HG03432 (cell line): ENCODE measurements around the gene C1orf122.

Experiments
- ATAC-seq: cut with Tn5 transposase; IDR thresholded peaks from one replicate; pipeline ENCODE4 v1.9.1; 2021; ENCODE audit warnings: mild to moderate bottlenecking, moderate library complexity; ENCODE audit not compliant: unreplicated experiment

Gene C1orf122

GRCh38 chr1:37844536-37844935 lies 36.9 kb downstream of the C1orf122 start:
- no peak for ATAC-seq

- no peak for ATAC-seq
These were observed 37.6 kb downstream of the C1orf122 start for GRCh38 chr1:37845049-37845646.

GRCh38 chr1:37845786-37846185 lies 38.2 kb downstream of the C1orf122 start:
- no peak for ATAC-seq

- no peak for ATAC-seq
These were observed 39.2 kb downstream of the C1orf122 start for GRCh38 chr1:37846647-37847339.

- no peak for ATAC-seq
These were observed 41.9 kb downstream of the C1orf122 start for GRCh38 chr1:37849480-37849879.

GRCh38 chr1:37850352-37850955 lies 42.9 kb downstream of the C1orf122 start:
- no peak for ATAC-seq

- ATAC-seq, result no peak
These were observed 43.7 kb downstream of the C1orf122 start for GRCh38 chr1:37851262-37851661.

- ATAC-seq, result no peak
These were observed 44.2 kb downstream of the C1orf122 start for GRCh38 chr1:37851782-37852210.

- no peak for ATAC-seq
These were observed 45.6 kb downstream of the C1orf122 start for GRCh38 chr1:37853157-37853556.

GRCh38 chr1:37854406-37854805 lies 46.8 kb downstream of the C1orf122 start:
- ATAC-seq, result no peak
